T-cell (primary cell): ENCODE measurements around the gene AGFG1. TPM values are rescaled to one million over a fixed set of nuclear protein-coding genes. Genes with fewer than 3 reads are reported as not detected.
"Not testable (repeated sequence)": the region's sequence is repeated elsewhere in the genome, so short reads cannot be mapped to it uniquely, and the experiment has no call there.

ENCODE experiments used
- ATAC-seq, 4 experiments: fragments of 200-7000 bp in 3 of 4; fragments of 150-1000 bp in 1 of 4; cut with Tn5 transposase; replicated peaks in 1 of 4; 1 replicate in 3 of 4; 2 replicates in 1 of 4; pipeline ENCODE4 v1.10.0; 2021; ENCODE audit warnings: moderate library complexity in 3 of 4, mild to moderate bottlenecking in 2 of 4, moderate number of reproducible peaks in 1 of 4
- CTCF ChIA-PET, 2 donors: fragments of 300-600 bp; sonication (Branson Sonifier 250); formaldehyde crosslinking; loops; one replicate each; lab custom pipeline; 2022; ENCODE audit warnings: antibody characterized with exemption in 2 of 2; lab: Charles Lee
- POLR2A ChIA-PET, 2 donors: fragments of 300-600 bp; sonication (Branson Sonifier 250); formaldehyde crosslinking; loops; one replicate each; lab custom pipeline; 2022; ENCODE audit warnings: antibody characterized with exemption in 2 of 2; lab: Charles Lee
- DNase-seq, 35 experiments: peaks; one replicate each; pipeline versions ENCODE4 v3.0.0 to v3.0.0-alpha.2; 2013 to 2023
- H3K27ac ChIP-seq: one replicate; pipeline ENCODE4 v1.5.1; 2013; ENCODE audit warnings: low read length
- H3K27me3 ChIP-seq, 2 experiments: replicated peaks in 1 of 2; 1 replicate in 1 of 2; 2 replicates in 1 of 2; pipeline versions ENCODE4 v1.6.1 to v1.7.0; 2013; ENCODE audit warnings: low read length in 1 of 2, mixed read lengths in 1 of 2; ENCODE audit not compliant: control insufficient read depth in 2 of 2, insufficient read depth in 2 of 2; ENCODE audit errors: extremely low read depth in 1 of 2
- H3K36me3 ChIP-seq, 2 donors: 1 replicate in 1 of 2; 2 replicates in 1 of 2; pipeline versions ENCODE4 v1.6.1 to v1.7.0; 2013; ENCODE audit warnings: low read length in 1 of 2; ENCODE audit not compliant: control insufficient read depth in 2 of 2, insufficient read depth in 1 of 2; ENCODE audit errors: extremely low read depth in 1 of 2
- H3K4me1 ChIP-seq, 2 experiments: 1 replicate in 1 of 2; 2 replicates in 1 of 2; pipeline versions ENCODE4 v1.6.1 to v1.7.0; 2013; ENCODE audit warnings: low read length in 2 of 2, mixed read lengths in 1 of 2; ENCODE audit not compliant: insufficient read depth in 2 of 2, control insufficient read depth in 1 of 2; ENCODE audit errors: extremely low read depth in 1 of 2
- H3K4me3 ChIP-seq, 2 donors: 1 replicate in 1 of 2; 2 replicates in 1 of 2; pipeline versions ENCODE4 v1.5.1 to v1.7.0; 2013; ENCODE audit warnings: mild to moderate bottlenecking in 2 of 2, low read length in 1 of 2, moderate library complexity in 1 of 2; ENCODE audit not compliant: control insufficient read depth in 1 of 2; ENCODE audit errors: extremely low read depth in 1 of 2
- H3K9me3 ChIP-seq: 2 replicates; pipeline ENCODE4 v1.7.0; 2013
- H3K27ac Mint-ChIP-seq, 2 donors: one replicate each; pipeline ENCODE4 v1.8.0; 2020 to 2021; ENCODE audit warnings: mild to moderate bottlenecking in 2 of 2, mixed read lengths in 2 of 2
- H3K27me3 Mint-ChIP-seq, 2 donors: one replicate each; pipeline ENCODE4 v1.8.0; 2021 to 2022; ENCODE audit warnings: mixed read lengths in 2 of 2
- H3K36me3 Mint-ChIP-seq: one replicate; pipeline ENCODE4 v1.8.0; 2021; ENCODE audit warnings: mixed read lengths
- H3K4me1 Mint-ChIP-seq, 3 donors: one replicate each; pipeline ENCODE4 v1.8.0; 2020 to 2022; ENCODE audit warnings: mixed read lengths in 3 of 3, mild to moderate bottlenecking in 1 of 3
- H3K4me3 Mint-ChIP-seq, 3 donors: one replicate each; pipeline ENCODE4 v1.8.0; 2020 to 2022; ENCODE audit warnings: mild to moderate bottlenecking in 3 of 3, mixed read lengths in 3 of 3, moderate library complexity in 3 of 3
- H3K9me3 Mint-ChIP-seq, 3 donors: one replicate each; pipeline ENCODE4 v1.8.0; 2020 to 2022; ENCODE audit warnings: mixed read lengths in 3 of 3
- WGBS: methylation state at CpG from one replicate; pipeline ENCODE4 v1.1.5; 2013; ENCODE audit warnings: missing lambda C conversion rate; ENCODE audit not compliant: insufficient coverage; 5-methylcytosine and 5-hydroxymethylcytosine counted together
- total RNA-seq, 35 experiments: library from RNA in 6 of 35; stranded (reverse) in 6 of 35; fragments of 120-200 nt in 1 of 35; gene quantifications; one replicate each; pipeline versions ENCODE4 v1.2.1 to v1.2.4 and lab custom pipeline; 2013 to 2026

AGFG1 gene
- total RNA-seq, 5 donors from 2014 or later (not counting 1 experiment from before 2014, with no cell fraction given), result 48.6 to 61.4 (median 53.1) TPM

DNA sequence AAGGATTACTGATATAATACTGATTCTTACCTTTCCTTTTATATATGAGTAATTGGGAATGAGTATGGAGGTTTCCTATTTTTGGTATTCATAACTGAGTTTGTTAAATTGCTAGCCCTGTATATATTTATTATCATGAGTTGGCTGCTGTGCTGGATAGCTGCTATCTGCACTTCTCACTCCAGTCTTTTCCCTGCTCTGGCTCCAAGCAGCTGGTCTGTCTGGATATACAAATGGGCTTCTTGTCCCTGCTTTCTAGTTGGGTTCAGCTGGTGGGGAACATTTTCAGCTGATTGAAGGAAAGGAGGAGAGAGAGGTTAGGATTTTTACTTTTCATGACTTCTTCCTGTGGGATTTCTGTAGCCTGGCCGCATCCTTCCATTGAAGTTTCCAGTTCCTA is 41.2 kb downstream of the AGFG1 start:
- DNase-seq (no peak), ATAC-seq (no peak)
- ChIA-PET POLR2A (no interaction called here), CTCF (no interaction called here)
- H3K4me1 ChIP-seq, result peaks cover 6 to 10% of the 10 kb centered on the region in 2 experiments
- H3K27ac ChIP-seq, result no peak overlapping the region
- no peak overlapping the region for H3K27ac Mint-ChIP-seq
- H3K4me3 Mint-ChIP-seq, result no peak overlapping the region
- no peak overlapping the region for H3K4me3 ChIP-seq
- 100% methylated on average over 1 of the region's 1 CpG for whole genome bisulfite sequencing
- H3K27me3 Mint-ChIP-seq, result no peaks in the 10 kb centered on the region
- H3K36me3 ChIP-seq, result no peaks in the 10 kb centered on the region
- no peaks in the 10 kb centered on the region for H3K27me3 ChIP-seq
- peaks cover 92 to 95% (median 93%) of the 10 kb centered on the region in 3 donors for H3K4me1 Mint-ChIP-seq
- no peaks in the 10 kb centered on the region for H3K9me3 ChIP-seq
- H3K36me3 Mint-ChIP-seq, result peaks cover 4% of the 10 kb centered on the region
- no peaks in the 10 kb centered on the region for H3K9me3 Mint-ChIP-seq

DNA sequence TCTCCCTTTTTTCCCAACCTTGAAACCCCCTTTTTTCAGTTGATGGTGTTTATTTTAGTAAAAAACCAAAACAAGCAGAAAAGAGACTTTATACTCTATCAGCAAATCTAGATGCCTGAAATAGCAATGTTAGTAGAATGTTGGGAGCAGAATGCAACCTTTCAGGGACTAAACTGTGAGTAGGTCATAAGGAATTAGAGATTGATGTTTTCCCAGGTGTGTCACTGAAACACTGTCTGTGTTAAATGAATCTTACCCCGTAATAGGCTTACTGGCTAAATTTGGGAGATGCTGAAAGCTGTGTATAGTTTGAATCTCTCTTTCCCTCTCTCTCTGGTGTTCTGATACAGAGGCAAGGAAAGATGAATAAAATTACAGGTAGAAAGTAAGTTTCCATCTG is 43.8 kb downstream of the AGFG1 start:
- H3K27ac Mint-ChIP-seq, result no peak overlapping the region
- ChIA-PET POLR2A (interaction anchor here in 1 of 2 donors (0.5 kb wide), 1 partner anchor 30 kb away, joined by 5 read pairs; no protein-coding TSS in a partner anchor), CTCF (interaction anchor here (0.6 to 0.7 kb wide), 2 partner anchors 10 to 92 kb away, joined by 5 read pairs; no protein-coding TSS in a partner anchor)
- peaks cover 77 to 82% (median 79%) of the 10 kb centered on the region in 3 donors for H3K4me1 Mint-ChIP-seq
- H3K27me3 ChIP-seq, result no peaks in the 10 kb centered on the region
- H3K9me3 ChIP-seq, result no peaks in the 10 kb centered on the region
- DNase-seq (no peak), ATAC-seq (no peak)
- no peak overlapping the region for H3K4me3 ChIP-seq
- peaks cover 4 to 12% of the 10 kb centered on the region in 2 experiments for H3K4me1 ChIP-seq
- H3K27me3 Mint-ChIP-seq, result no peaks in the 10 kb centered on the region
- no peak overlapping the region for H3K27ac ChIP-seq
- WGBS, result no CpG with 5 or more reads among the region's 1 CpG
- H3K36me3 Mint-ChIP-seq, result peaks cover 13% of the 10 kb centered on the region
- no peaks in the 10 kb centered on the region for H3K9me3 Mint-ChIP-seq
- peaks cover 0 to 2% of the 10 kb centered on the region in 2 donors for H3K36me3 ChIP-seq
- H3K4me3 Mint-ChIP-seq, result no peak overlapping the region

DNA sequence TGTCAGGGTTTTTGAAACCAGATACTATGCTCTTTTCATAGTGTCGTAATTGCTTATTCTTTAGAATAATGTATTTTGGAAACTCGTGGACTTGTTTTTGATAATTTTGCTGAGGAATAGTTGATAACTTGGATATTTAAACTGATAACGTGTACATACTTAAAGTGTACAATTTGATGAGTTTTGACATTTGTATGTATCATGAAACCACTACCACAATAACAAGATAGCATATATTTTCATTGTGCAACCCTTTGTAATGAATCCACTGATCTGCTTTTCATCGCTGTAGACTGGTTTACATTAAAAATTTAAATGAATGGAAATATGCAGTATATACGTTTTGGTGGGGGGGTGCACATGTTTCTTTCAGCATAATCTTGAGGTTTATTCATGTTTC is 45.8 kb downstream of the AGFG1 start:
- no peaks in the 10 kb centered on the region for H3K9me3 Mint-ChIP-seq
- no peak overlapping the region for H3K27ac ChIP-seq
- H3K4me3 Mint-ChIP-seq, result no peak overlapping the region
- no peaks in the 10 kb centered on the region for H3K27me3 ChIP-seq
- no peaks in the 10 kb centered on the region for H3K27me3 Mint-ChIP-seq
- no peak for DNase-seq
- H3K4me1 Mint-ChIP-seq, result peaks cover 71 to 72% (median 71%) of the 10 kb centered on the region in 3 donors
- no CpG with 5 or more reads among the region's 5 CpGs for WGBS
- ATAC-seq, result no peak
- CTCF ChIA-PET, result no interaction called here
- no peaks in the 10 kb centered on the region for H3K9me3 ChIP-seq
- peaks cover 0 to 7% of the 10 kb centered on the region in 2 donors for H3K36me3 ChIP-seq
- H3K36me3 Mint-ChIP-seq, result peaks cover 19% of the 10 kb centered on the region
- peaks cover 2 to 12% of the 10 kb centered on the region in 2 experiments for H3K4me1 ChIP-seq
- H3K27ac Mint-ChIP-seq, result no peak overlapping the region
- POLR2A ChIA-PET, result no interaction called here
- H3K4me3 ChIP-seq, result no peak overlapping the region

DNA sequence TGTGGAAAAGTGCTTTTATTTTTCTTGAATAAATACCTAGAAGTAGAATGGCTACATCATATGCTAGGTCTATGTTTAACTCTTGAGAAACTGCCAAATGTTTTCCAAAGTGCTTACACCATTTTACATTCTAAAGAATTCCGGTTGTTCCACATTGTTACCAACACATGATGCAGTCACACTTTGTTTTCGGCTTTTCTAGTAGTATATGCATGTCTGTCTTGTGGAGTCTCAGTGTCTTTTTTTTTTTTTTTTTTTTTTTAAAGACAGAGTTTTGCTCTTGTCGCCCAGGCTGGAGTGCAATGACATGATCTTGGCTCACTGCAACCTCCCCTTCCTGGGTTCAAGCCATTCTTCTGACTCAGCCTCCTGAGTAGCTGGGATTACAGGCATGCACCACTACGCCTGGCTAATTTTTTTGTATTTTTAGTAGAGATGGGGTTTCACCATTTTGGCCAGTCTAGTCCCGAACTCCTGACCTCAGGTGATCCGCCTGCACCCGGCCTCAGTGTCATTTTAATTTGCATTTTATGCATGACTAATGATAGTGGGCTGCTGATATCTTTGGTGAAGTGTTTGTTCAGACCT is 46.4 kb downstream of the AGFG1 start:
- H3K4me3 Mint-ChIP-seq, H3K27ac ChIP-seq, POLR2A ChIA-PET, DNase-seq, H3K9me3 Mint-ChIP-seq, H3K27ac Mint-ChIP-seq, H3K4me3 ChIP-seq, CTCF ChIA-PET, H3K9me3 ChIP-seq, H3K4me1 ChIP-seq, H3K36me3 ChIP-seq, ATAC-seq, H3K27me3 ChIP-seq, H3K27me3 Mint-ChIP-seq: not testable (repeated sequence)
- Mint-ChIP-seq H3K4me1 (peaks cover 65 to 66% (median 66%) of the 10 kb centered on the region in 3 donors), H3K36me3 (peaks cover 19% of the 10 kb centered on the region)
- 70% methylated on average over 3 of the region's 7 CpGs for WGBS

DNA sequence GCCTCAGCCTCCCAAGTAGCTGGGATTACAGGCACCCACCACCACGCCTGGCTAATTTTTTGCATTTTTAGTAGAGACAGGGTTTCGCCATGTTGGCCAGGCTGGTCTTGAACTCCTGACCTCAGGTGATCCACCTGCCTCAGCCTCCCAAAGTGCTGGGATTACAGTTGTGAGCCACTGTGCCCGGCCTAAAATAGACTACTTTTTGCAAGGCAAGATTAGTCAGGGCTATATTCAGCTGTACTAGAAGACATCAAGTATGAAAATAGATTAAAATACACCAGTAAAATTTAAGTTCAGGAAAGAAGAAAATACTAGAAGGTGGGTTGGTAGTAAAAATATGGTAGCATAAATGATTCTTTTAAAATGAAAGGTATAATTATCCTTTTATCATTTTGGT is 49.2 kb downstream of the AGFG1 start:
- H3K27ac ChIP-seq, H3K4me3 Mint-ChIP-seq, ATAC-seq, H3K4me1 ChIP-seq, POLR2A ChIA-PET, H3K27me3 Mint-ChIP-seq, H3K4me3 ChIP-seq, DNase-seq, H3K27me3 ChIP-seq, CTCF ChIA-PET, H3K9me3 Mint-ChIP-seq, H3K9me3 ChIP-seq, H3K27ac Mint-ChIP-seq: not testable (repeated sequence)
- no CpG with 5 or more reads among the region's 3 CpGs for WGBS
- H3K36me3 ChIP-seq, result peaks cover 0 to 30% of the 10 kb centered on the region in 2 donors
- H3K4me1 Mint-ChIP-seq, result peaks cover 40 to 44% (median 43%) of the 10 kb centered on the region in 3 donors
- peaks cover 32% of the 10 kb centered on the region for H3K36me3 Mint-ChIP-seq

DNA sequence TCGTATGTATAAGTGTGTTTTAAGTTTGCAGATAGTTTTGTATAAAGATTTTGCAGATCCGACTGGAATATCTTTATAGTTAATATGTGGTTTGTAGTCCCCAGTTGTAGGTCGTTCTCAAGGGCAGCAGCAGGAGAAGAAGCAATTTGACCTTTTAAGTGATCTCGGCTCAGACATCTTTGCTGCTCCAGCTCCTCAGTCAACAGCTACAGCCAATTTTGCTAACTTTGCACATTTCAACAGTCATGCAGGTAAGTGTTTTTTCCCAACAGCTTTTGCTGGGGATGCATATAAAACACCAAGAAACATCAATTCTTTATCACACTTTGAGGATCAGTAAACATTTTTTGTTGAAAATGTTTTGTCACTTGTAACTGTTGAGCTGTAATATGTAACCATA is 52.7 kb downstream of the AGFG1 start:
- H3K27ac Mint-ChIP-seq, result no peak overlapping the region
- Histone ChIP-seq H3K36me3 (peaks cover 0 to 38% of the 10 kb centered on the region in 2 donors), H3K27me3 (no peaks in the 10 kb centered on the region), H3K4me3 (no peak overlapping the region), H3K9me3 (no peaks in the 10 kb centered on the region), H3K4me1 (no peaks in the 10 kb centered on the region), H3K27ac (no peak overlapping the region)
- ChIA-PET POLR2A (no interaction called here), CTCF (no interaction called here)
- H3K9me3 Mint-ChIP-seq, result no peaks in the 10 kb centered on the region
- H3K27me3 Mint-ChIP-seq, result no peaks in the 10 kb centered on the region
- no peak overlapping the region for H3K4me3 Mint-ChIP-seq
- peaks cover 57% of the 10 kb centered on the region for H3K36me3 Mint-ChIP-seq
- ATAC-seq (no peak), DNase-seq (no peak)
- peaks cover 19 to 29% (median 28%) of the 10 kb centered on the region in 3 donors for H3K4me1 Mint-ChIP-seq
- WGBS, result 70% methylated on average over 3 of the region's 4 CpGs
